ENCODE results near the gene PACRG. TPM values are rescaled to one million over a fixed set of nuclear protein-coding genes. Genes with fewer than 3 reads are reported as not detected.

PACRG gene
- polyA plus RNA-seq, 2 of the 4 experiments (the other 2 are of a cell fraction), result 0.14 to 0.30 TPM

- TF ChIP-seq REST (IDR thresholded peaks at IDR 0.05) (no peak), TFCP2L1 (CRISPR knock-in tag; IDR thresholded peaks at IDR 0.05) (no peak)
Observed at GRCh38 chr6:163048345-163048744, 320.6 kb downstream of the PACRG start (continued).

- TF ChIP-seq HOXB5 (CRISPR knock-in tag; IDR thresholded peaks at IDR 0.05) (no peak), CHD4 (IDR thresholded peaks at IDR 0.05; ENCODE audit: borderline replicate concordance) (no peak), HOXB13 (CRISPR knock-in tag; IDR thresholded peaks at IDR 0.05; ENCODE audit: low read depth) (no peak), ESRRA (IDR thresholded peaks at IDR 0.05; ENCODE audit: borderline replicate concordance, low read length) (no peak), NPAS2 (CRISPR knock-in tag; IDR thresholded peaks at IDR 0.05; ENCODE audit: borderline replicate concordance) (no peak), SMC3 (IDR thresholded peaks at IDR 0.05) (no peak), NR3C1 (IDR thresholded peaks at IDR 0.05) (no peak), JUN (IDR thresholded peaks at IDR 0.05) (no peak), SREBF2 (IDR thresholded peaks at IDR 0.05) (no peak), FOSB (CRISPR knock-in tag; IDR thresholded peaks at IDR 0.05) (no peak), ZNF302 (CRISPR knock-in tag; IDR thresholded peaks at IDR 0.05) (no peak)
- no peaks in the 10 kb centered on the region for H3K9me3 ChIP-seq
- H3K4me2 ChIP-seq, result no peak overlapping the region
- POLR2A ChIA-PET, result no interaction called here
- no peaks in the 10 kb centered on the region for H3K4me1 ChIP-seq
- H3K27ac ChIP-seq, result no peak overlapping the region
- DNase-seq (ENCODE audit: low read depth in 1 of 2, low spot score in 1 of 2) (no peak), FAIRE-seq (no peak), ATAC-seq (no peak)
- CTCF ChIA-PET, result no interaction called here
- 70% methylated on average over 11 of the region's 11 CpGs for WGBS (ENCODE audit: missing lambda C conversion rate)
- no peak overlapping the region for H3K4me3 ChIP-seq
Observed at GRCh38 chr6:163053667-163054344, 326.0 kb downstream of the PACRG start.

- WGBS (ENCODE audit: missing lambda C conversion rate), result 66% methylated on average over 5 of the region's 5 CpGs
- Histone ChIP-seq H3K4me2 (no peak overlapping the region), H3K4me3 (no peak overlapping the region), H3K9me3 (no peaks in the 10 kb centered on the region), H3K27ac (no peak overlapping the region), H3K4me1 (no peaks in the 10 kb centered on the region)
- ChIA-PET POLR2A (no interaction called here), CTCF (no interaction called here)
- DNase-seq (ENCODE audit: low read depth in 1 of 2, low spot score in 1 of 2), result no peak
- TF ChIP-seq FOSB (CRISPR knock-in tag; IDR thresholded peaks at IDR 0.05), result no peak
- TF ChIP-seq ZNF302 (CRISPR knock-in tag; IDR thresholded peaks at IDR 0.05), result no peak
- no peak for TF ChIP-seq HMGXB4 (CRISPR knock-in tag; IDR thresholded peaks at IDR 0.05; ENCODE audit: borderline replicate concordance)
- TF ChIP-seq JUN (IDR thresholded peaks at IDR 0.05), result no peak
- TF ChIP-seq ZC3H11A (IDR thresholded peaks at IDR 0.05), result no peak
- TF ChIP-seq RARB (CRISPR knock-in tag; IDR thresholded peaks at IDR 0.05), result no peak
- no peak for TF ChIP-seq TFCP2L1 (CRISPR knock-in tag; IDR thresholded peaks at IDR 0.05)
- TF ChIP-seq EP300 (IDR thresholded peaks at IDR 0.05), result no peak
- TF ChIP-seq ESRRA (IDR thresholded peaks at IDR 0.05; ENCODE audit: borderline replicate concordance, low read length), result no peak
- TF ChIP-seq CTCF (IDR thresholded peaks at IDR 0.05), result no peak
- no peak for TF ChIP-seq EHMT2 (IDR thresholded peaks at IDR 0.05; ENCODE audit: low read depth)
- TF ChIP-seq BHLHE40 (IDR thresholded peaks at IDR 0.05; ENCODE audit: low read depth, low read length), result no peak
- no peak for TF ChIP-seq SMC3 (IDR thresholded peaks at IDR 0.05)
- no peak for FAIRE-seq
- no peak for ATAC-seq
Observed at GRCh38 chr6:163054641-163055040, 326.9 kb downstream of the PACRG start.
